ENCODE data around the gene ALDH1L2.

The ALDH1L2 gene

DNA sequence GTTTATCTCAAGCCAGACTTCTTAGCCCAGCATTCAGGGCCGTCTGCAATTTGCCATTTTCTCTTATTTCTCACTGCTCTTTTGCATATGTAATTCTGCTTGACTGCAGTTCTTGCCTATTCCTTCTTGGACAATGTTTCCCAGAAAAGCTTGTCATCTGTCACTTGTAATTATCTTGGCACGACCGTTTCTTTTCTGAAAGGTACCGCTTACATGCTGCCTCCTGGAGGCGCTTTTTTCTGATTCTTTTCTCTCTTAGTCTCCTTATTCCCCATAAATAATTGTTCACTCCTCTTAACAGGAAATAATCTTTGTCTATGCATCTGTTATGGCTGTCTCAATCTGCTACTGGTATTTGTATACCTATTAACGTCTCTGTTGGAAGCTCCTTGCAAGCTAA is 1.2 kb upstream of the ALDH1L2 start:
- DNase-seq (ENCODE audit: low read depth in 3 of 3, low spot score in 1 of 3), result no peak

DNA sequence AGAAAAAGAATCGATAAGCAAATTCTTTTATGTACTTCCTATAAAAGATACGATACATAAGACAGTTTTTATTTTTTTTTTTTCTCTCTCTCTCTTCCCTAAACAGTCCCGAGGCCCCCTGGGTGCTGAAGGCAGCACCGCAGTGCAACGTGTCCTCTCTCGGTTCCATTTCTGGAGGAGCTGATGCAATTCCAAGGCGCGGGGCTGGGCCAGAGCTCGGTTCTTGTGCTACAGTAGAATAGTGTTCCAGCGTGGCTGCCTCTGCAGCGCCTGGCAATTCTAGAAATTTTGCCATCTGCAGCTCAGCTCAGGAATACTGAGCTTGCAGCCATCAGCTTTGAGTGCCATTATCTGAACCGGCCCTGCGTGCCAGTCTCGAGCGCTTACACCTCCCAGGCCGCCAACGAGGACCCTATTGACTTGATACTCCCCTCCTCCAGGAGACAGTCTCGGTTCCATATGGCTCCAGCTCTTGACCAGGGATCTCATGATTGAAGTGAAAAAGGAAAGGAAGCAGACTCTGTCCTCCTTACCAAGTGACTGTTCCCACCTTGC is 630 bp downstream of the ALDH1L2 start:
- no peak for DNase-seq (ENCODE audit: low read depth in 3 of 3, low spot score in 1 of 3)

DNA sequence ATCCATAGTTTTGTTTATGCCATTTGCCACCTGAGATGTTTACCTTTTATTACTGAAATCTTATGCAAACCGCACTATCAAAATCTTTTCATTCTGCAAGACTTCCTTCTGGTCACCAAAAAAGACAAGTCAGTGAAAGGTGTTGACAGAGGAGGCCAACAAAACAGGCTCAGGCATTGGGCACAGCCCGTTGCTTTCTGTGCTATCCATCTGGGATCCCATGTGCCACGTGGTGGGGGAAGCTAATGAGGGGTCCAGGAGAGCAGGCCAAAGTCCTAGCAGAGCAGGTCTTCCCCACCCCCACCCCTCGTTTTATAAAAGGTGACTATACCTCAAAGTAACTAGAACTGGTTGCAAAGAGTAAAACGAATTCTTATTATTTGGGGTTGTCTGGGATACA is 1.2 kb downstream of the ALDH1L2 start:
- no peak for DNase-seq (ENCODE audit: low read depth in 3 of 3, low spot score in 1 of 3)

DNA sequence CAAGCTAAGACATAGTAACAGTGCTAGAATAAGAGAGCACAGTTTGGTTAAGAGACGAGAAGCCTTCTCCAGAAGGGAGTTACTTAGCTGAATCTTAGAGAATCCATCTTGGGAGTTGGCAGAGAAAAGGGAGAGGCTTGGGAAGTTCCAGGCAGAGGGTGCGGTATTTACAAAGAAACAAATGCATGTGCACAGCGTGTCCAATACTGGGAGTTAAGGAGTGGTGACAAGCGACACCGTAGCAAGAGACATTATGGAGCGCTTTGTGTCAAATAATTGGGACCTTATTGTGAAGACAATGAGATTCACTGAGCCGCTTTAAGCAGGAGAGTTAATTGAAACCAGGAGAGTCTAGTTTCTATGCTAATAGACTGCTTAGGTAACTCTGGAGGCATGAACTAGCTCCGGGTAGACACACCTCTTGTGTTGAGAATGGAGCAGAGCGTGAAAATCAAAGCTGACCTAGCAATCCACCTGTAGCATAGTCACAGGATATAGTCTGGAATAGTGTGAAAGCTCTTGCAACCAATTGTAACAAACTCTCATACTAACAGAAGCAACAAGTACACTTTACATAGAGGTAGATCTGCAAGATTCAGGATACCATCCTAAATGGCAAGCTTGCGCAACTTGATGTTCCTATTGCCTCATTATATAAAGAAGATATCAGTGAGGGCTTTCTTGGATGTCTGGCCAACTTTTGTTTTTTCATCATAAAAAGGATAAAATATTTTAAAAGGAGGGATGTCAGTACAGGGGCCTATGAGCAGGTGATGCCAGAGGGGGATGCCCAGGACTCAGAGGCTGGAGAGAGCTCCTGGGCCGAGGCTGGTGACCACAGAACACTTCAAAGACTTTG is 5.3 kb downstream of the ALDH1L2 start:
- DNase-seq (ENCODE audit: low read depth in 3 of 3, low spot score in 1 of 3), result no peak

GRCh38 chr12:105077435-105077834 is 6.8 kb downstream of the ALDH1L2 start:
- DNase-seq (ENCODE audit: low read depth in 3 of 3, low spot score in 1 of 3), result no peak

DNA sequence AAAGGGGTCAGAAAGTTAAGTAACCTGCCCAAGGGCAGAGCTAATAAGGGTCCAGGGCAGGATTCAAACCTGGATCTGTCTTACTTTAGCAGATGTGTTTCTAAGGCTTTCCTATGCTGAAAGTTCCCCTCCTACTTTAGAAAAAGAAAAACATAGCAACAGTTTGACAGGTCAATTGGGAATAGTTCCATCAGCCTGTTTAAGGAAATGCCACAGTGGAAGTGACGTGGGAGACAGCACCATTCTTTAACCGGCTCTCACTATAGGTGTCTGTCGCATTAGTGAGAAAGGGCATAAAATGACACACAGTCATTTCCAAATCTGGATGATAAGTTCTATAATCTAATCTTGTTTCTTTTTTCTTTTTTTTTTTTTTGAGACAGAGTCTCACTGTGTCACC is 7.3 kb downstream of the ALDH1L2 start:
- no peak for DNase-seq (ENCODE audit: low read depth in 3 of 3, low spot score in 1 of 3)

DNA sequence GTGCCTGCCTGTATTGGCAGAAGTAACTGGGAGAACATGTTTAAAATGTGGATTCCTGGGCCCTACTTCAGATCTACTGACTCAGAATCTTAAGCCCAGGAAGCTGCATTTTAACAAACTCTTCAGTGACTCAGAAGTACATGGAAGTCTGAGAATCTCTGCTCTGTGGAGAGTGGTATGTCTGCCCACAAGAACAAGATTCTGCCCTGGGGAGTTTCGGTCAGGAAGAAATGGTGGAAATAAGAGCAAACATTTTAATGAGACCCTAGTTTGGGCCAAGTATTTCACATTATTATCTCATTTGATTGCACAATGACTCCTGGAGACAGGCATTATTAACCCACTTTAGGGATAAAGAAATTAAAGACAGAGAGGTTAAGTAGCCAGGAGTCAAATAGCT is 8.2 kb downstream of the ALDH1L2 start:
- DNase-seq (ENCODE audit: low read depth in 3 of 3, low spot score in 1 of 3), result no peak

DNA sequence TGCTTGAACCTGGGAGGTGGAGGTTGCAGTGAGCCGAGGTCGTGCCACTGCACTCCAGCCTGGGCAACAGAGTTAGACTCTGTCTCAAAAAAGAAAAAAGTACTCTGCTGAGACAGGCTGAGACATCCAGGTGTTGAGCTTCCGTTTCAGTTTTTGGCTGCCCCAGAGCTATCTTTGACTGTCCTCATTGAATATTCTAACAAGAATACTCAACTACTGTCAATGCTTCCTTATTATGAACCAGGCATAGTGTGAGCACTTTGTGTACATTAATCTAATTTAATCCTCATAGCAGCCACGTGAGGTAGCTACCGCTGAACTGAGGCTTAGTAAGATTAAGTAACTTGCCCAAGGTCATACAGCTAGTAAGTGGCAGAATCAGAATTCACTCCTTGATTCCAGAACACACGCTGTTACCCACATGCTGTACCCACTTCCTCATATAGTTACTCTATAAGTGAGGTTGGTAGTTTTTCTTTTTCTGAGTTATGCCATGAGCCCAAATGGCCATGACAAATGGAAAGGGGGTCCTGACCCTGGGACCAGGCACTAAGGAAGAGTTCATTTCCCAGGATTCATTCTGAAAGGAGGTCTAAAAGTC is 11.3 kb downstream of the ALDH1L2 start:
- no peak for DNase-seq (ENCODE audit: low read depth in 3 of 3, low spot score in 1 of 3)

DNA sequence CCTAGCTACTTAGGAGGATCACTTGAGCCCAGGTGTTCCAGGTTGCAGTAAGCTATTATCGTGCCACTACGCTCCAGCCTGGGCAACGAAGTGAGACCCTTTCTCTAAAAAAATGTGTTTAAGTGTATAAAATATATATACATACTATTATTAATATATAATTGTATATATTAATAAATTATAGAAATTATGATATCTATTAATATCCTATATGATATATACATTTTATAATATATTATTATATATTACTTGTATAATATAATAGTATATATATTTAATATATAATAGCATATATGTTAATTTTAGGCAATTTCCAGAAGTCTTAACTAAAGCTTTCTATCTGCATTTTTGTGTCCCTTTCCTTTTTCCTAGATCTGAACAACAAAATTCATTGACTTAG is 12.3 kb downstream of the ALDH1L2 start:
- DNase-seq (ENCODE audit: low read depth in 3 of 3, low spot score in 1 of 3), result no peak

DNA sequence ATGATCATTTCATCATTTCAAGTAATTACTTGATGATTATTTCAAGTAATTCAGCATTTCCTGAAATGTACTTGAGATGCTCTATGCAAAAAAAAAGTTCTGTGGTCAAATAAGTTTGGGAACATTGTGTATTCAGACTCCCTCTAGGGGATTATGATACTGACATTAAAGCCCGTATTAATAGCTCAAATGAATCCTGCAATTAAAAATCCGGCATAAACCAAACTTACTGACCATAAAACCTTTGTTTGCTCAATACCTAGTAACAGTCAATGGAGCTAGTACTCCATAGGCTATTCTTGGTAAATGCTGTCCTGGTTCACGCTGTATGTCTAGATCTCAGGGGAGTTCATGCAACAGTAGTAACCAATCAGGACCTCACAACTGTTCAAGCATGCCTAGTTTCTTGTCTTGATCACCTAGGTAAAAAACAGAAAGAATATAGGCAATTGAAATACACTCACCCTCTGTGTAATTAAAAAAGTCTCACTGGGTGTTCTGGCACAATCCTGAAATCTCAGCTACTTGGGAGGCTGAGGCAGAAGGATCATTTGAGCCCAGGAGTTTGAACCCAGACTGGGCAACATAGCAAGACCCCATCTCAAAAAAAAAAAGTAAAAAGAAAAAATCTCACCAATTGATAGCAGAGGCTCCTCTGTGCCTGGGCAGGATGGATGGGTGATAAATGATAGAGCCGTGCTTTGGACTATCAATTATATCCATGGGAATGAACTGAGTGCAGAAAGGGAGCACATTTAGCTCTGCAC is 14.1 kb downstream of the ALDH1L2 start:
- no peak for DNase-seq (ENCODE audit: low read depth in 3 of 3, low spot score in 1 of 3)

DNA sequence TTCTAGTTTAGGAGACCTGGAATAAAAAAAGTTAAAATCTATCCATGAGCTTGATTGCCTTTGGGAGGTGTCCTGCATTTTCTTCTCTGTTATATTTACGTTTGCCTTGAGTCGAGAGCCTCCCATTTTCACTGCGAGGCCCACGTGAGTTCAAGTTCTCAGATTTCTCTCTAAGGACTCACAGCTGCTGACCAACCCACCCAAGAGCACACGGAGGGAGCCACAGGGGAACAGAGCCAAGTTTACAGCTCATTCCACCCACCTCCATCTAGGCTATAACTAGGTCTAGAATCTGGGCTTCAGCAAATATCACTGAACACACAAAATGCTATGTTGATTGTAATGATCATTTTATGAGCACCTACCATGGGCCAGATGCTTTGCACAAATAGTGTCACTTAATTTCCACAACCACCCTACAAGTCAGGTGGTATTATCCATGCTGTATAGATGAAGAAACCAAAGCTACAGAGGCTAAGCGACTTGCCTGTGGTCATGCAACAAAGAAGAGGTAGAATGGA is 16.7 kb downstream of the ALDH1L2 start:
- no peak for DNase-seq (ENCODE audit: low read depth in 3 of 3, low spot score in 1 of 3)

GRCh38 chr12:105064564-105065178 is 19.6 kb downstream of the ALDH1L2 start:
- DNase-seq (ENCODE audit: low read depth in 3 of 3, low spot score in 1 of 3), result no peak

DNA sequence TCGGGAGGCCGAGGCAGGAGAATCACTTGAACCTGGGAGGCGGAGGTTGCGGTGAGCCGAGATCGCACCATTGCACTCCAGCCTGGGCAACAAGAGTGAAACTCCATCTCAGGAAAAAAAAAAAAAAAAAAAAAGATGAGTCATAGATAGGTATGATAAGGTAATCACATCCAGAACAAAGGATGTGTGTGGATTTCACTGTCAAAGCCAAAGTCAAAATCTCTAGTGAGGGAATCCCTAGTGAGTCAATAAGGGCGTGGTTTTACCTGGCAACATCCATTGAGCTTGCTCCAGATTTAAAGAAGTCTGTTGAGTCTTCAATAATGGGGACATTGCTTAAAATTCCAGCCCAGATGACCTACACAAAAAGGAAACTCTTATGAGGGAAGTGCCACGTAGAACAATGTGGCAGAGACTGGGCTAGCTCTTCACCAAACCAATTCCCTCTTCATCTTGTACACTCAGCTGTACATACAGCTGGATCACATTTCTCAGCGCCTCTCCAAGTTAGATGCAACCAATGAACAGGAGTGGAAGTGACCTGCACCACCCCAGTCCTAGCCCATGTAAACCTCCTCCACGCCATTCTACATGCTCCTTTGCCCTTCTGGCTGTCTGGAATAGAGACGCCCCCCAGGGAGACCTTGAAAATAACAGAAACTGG is 23.4 kb downstream of the ALDH1L2 start:
- no peak for DNase-seq (ENCODE audit: low read depth in 3 of 3, low spot score in 1 of 3)

- DNase-seq (ENCODE audit: low read depth in 3 of 3, low spot score in 1 of 3), result no peak
Measured at GRCh38 chr12:105057174-105057573, 27.1 kb downstream of the ALDH1L2 start.

DNA sequence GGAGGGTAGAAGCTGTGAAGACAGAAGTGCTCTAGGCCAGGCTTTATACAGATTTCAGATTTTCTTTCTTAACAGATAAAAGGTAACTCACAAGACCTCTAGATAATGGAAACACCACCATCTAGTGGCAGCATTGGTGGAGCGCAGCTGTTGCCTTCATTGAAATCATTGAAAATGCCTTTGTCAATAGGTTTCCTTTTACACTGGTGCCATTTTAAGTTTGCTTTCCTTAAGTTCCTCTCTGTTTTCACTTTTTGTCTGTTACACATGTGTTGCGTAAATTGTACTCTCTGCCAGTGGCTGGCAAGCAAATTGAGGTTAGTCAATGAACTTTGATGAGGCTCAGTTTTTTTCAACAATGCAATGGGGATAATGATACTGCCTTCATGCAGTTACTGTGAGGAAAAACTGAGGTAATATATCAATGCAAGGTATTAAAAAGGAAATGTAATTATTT is 31.1 kb downstream of the ALDH1L2 start:
- peak; percentile 22 to 58 (median 51) for DNase-seq (ENCODE audit: low read depth in 3 of 3, low spot score in 1 of 3)

DNA sequence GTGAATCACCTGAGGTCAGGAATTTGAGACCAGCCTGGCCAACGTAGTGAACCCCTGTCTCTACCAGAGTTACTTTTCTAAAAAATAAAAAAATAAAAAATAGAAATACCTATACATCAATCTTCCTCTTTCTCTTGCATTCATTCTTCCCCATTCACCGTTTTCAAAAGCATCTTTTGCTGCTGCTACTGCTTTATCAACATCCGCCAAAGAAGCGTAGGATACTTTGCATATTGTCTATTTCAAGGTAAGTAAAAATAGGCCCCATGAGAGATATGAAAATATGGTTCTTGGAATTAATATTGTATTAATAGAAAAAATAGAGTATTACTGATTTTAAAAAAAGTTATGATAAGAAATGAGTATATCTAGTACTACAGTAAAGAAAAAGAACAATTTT is 32.3 kb downstream of the ALDH1L2 start:
- DNase-seq (ENCODE audit: low read depth in 3 of 3, low spot score in 1 of 3), result no peak

GRCh38 chr12:105048315-105048714 is 35.9 kb downstream of the ALDH1L2 start:
- no peak for DNase-seq (ENCODE audit: low read depth in 3 of 3, low spot score in 1 of 3)

DNA sequence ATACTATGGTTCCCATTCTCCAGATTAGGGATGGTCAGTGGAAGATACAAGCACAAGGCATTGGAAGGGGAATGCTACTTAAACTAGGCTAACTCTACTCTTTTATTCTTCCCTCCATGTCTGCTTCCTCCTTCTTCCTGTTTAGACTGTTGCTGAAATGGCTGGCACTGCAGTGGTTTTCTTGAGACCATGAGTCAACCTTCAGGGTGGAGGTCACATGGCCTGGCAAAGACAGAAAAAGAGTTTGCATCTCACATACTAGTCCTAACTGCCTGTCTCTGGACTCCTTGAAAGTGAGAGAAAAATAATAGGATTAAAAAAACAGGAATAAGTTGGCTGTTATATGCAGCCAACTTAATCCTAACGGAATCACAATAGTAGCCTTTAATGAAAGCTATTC is 37.0 kb downstream of the ALDH1L2 start:
- no peak for DNase-seq (ENCODE audit: low read depth in 3 of 3, low spot score in 1 of 3)

- no peak for DNase-seq (ENCODE audit: low read depth in 3 of 3, low spot score in 1 of 3)
Measured at GRCh38 chr12:105041186-105041585, 43.1 kb downstream of the ALDH1L2 start.

- no peak for DNase-seq (ENCODE audit: low read depth in 3 of 3, low spot score in 1 of 3)
Measured at GRCh38 chr12:105040476-105040875, 43.8 kb downstream of the ALDH1L2 start.
